ENCODE measurements around the gene PPP1R14C. TPM values are rescaled to one million over a fixed set of nuclear protein-coding genes. Genes with fewer than 3 reads are reported as not detected.

Gene PPP1R14C
- total RNA-seq, 1 donor from 2014 or later: 12.6 TPM

- no peak overlapping the region for H3K27ac Mint-ChIP-seq
- peaks cover 5% of the 10 kb centered on the region for H3K4me1 Mint-ChIP-seq (ENCODE audit: unreplicated experiment)
- no peak for DNase-seq (ENCODE audit: extremely low spot score, unreplicated experiment)
- no peak for TF ChIP-seq CTCF (conservative IDR thresholded peaks at IDR 0.05)
- H3K27me3 Mint-ChIP-seq: no peaks in the 10 kb centered on the region
- H3K9me3 Mint-ChIP-seq: no peaks in the 10 kb centered on the region
- no peak overlapping the region for H3K4me3 Mint-ChIP-seq
- peaks cover 4% of the 10 kb centered on the region for H3K36me3 Mint-ChIP-seq
These were observed 26.3 kb downstream of the PPP1R14C start for GRCh38 chr6:150169181-150169580.

DNA sequence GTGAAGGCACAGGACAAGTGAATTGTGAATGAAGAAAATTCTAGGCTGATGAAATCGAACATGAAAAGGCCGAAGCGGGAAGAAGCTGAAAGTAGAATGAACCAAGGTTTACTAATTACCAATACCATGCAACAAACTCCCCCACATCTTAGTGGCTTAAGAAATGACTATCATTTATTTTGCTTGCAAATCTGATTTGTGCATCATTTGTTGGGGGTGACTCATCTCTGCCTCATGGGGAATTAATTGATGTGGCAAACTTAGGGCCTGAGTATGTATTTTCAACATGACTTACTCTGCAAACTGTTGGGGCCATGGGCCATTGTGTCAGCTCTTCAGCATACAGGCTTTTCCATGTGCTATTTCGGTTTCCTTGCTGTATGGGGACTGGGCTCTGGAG lies 26.8 kb downstream of the PPP1R14C start:
- no peaks in the 10 kb centered on the region for H3K9me3 Mint-ChIP-seq
- H3K36me3 Mint-ChIP-seq: peaks cover 4% of the 10 kb centered on the region
- H3K4me1 Mint-ChIP-seq (ENCODE audit: unreplicated experiment): peaks cover 5% of the 10 kb centered on the region
- TF ChIP-seq CTCF (conservative IDR thresholded peaks at IDR 0.05): no peak
- no peak overlapping the region for H3K4me3 Mint-ChIP-seq
- H3K27ac Mint-ChIP-seq: no peak overlapping the region
- no peaks in the 10 kb centered on the region for H3K27me3 Mint-ChIP-seq
- no peak for DNase-seq (ENCODE audit: extremely low spot score, unreplicated experiment)

- DNase-seq (ENCODE audit: extremely low spot score, unreplicated experiment): no peak
- no peak overlapping the region for H3K4me3 Mint-ChIP-seq
- peaks cover 4% of the 10 kb centered on the region for H3K36me3 Mint-ChIP-seq
- no peaks in the 10 kb centered on the region for H3K9me3 Mint-ChIP-seq
- no peak overlapping the region for H3K27ac Mint-ChIP-seq
- TF ChIP-seq CTCF (conservative IDR thresholded peaks at IDR 0.05): no peak
- no peaks in the 10 kb centered on the region for H3K27me3 Mint-ChIP-seq
- H3K4me1 Mint-ChIP-seq (ENCODE audit: unreplicated experiment): peaks cover 27% of the 10 kb centered on the region
These were observed 30.1 kb downstream of the PPP1R14C start for GRCh38 chr6:150172929-150173328.

- no peak for TF ChIP-seq CTCF (conservative IDR thresholded peaks at IDR 0.05)
- Mint-ChIP-seq H3K4me1 (ENCODE audit: unreplicated experiment) (peaks cover 36% of the 10 kb centered on the region), H3K27ac (peak overlapping the region; percentile 95), H3K36me3 (no peaks in the 10 kb centered on the region), H3K27me3 (no peaks in the 10 kb centered on the region), H3K4me3 (peak overlapping the region; percentile 46), H3K9me3 (no peaks in the 10 kb centered on the region)
- no peak for DNase-seq (ENCODE audit: extremely low spot score, unreplicated experiment)
These were observed 32.8 kb downstream of the PPP1R14C start for GRCh38 chr6:150175586-150176151.

GRCh38 chr6:150176152-150176551 lies 33.3 kb downstream of the PPP1R14C start:
- Mint-ChIP-seq H3K9me3 (no peaks in the 10 kb centered on the region), H3K4me3 (peak overlapping the region; percentile 69), H3K27me3 (no peaks in the 10 kb centered on the region), H3K27ac (peak overlapping the region; percentile 95), H3K36me3 (no peaks in the 10 kb centered on the region), H3K4me1 (ENCODE audit: unreplicated experiment) (peaks cover 39% of the 10 kb centered on the region)
- DNase-seq (ENCODE audit: extremely low spot score, unreplicated experiment): no peak
- TF ChIP-seq CTCF (conservative IDR thresholded peaks at IDR 0.05): no peak

DNA sequence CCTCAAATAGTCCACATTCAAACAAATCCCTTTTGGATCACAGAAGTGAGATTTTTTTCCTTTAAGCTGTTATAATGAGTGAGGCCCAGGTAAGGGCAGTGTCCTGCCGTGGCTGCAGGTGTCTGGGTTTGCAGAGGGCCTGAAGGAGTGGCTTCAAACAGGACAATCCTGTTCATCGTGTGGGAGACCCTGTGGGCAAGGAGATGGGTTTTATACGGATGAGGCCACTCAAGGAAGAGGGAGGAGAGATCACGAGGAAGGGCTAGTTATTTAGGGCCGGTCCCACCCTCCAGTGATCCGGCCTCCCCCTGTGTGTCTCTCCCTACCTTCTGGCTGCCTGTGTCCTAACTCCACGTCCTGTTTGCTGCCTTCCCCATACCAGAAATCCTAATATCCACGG lies 33.8 kb downstream of the PPP1R14C start:
- Mint-ChIP-seq H3K36me3 (no peaks in the 10 kb centered on the region), H3K4me3 (peak overlapping the region; percentile 69), H3K9me3 (no peaks in the 10 kb centered on the region), H3K27ac (peak overlapping the region; percentile 95), H3K27me3 (no peaks in the 10 kb centered on the region), H3K4me1 (ENCODE audit: unreplicated experiment) (peaks cover 39% of the 10 kb centered on the region)
- TF ChIP-seq CTCF (conservative IDR thresholded peaks at IDR 0.05): no peak
- DNase-seq (ENCODE audit: extremely low spot score, unreplicated experiment): no peak

Measured in type B pancreatic cell (in vitro differentiated cells).